SK-N-MC (cell line): Measurements from ENCODE around the gene PRICKLE2.

Source experiments
- DNase-seq: peaks from one replicate; pipeline ENCODE4 v3.0.0-alpha.2; 2011; ENCODE audit warnings: low read depth, low spot score
- H3K27ac ChIP-seq: fragments of 200-600 bp; sonication (generic); 2 replicates; pipeline ENCODE4 v1.5.1; 2016; ENCODE audit warnings: mixed run types
- H3K36me3 ChIP-seq: fragments of 200-600 bp; sonication (generic); 2 replicates; pipeline ENCODE4 v1.6.1; 2017; ENCODE audit warnings: antibody characterized with exemption, low read length, mixed read lengths; ENCODE audit not compliant: insufficient read depth
- H3K4me3 ChIP-seq: fragments of 200-600 bp; sonication (generic); 2 replicates; pipeline ENCODE4 v1.5.1; 2016
- H3K9ac ChIP-seq: fragments of 200-600 bp; sonication (generic); 2 replicates; pipeline ENCODE4 v1.8.0; 2017; ENCODE audit warnings: mixed run types, mixed read lengths; ENCODE audit not compliant: insufficient read length
- H3K9me3 ChIP-seq: fragments of 200-600 bp; sonication (generic); 2 replicates; pipeline ENCODE4 v1.6.1; 2017; ENCODE audit warnings: low read depth, mild to moderate bottlenecking, antibody characterized with exemption, low read length, moderate library complexity, mixed read lengths
- EZH2 ChIP-seq: fragments of 200-600 bp; sonication (generic); IDR thresholded peaks from one replicate; pipeline ENCODE4 v1.6.1; 2017; ENCODE audit warnings: antibody characterized with exemption
- FOXP2 ChIP-seq: optimal IDR thresholded peaks from 2 replicates; pipeline ENCODE3; 2011; ENCODE audit warnings: mild to moderate bottlenecking, moderate library complexity; ENCODE audit not compliant: insufficient read depth; ENCODE audit errors: extremely low read length, control extremely low read depth
- POLR2AphosphoS5 ChIP-seq: IDR thresholded peaks from 2 replicates; pipeline ENCODE4 v1.6.1; 2012; ENCODE audit warnings: mild to moderate bottlenecking, low read depth, low read length, borderline replicate concordance

The PRICKLE2 gene

GRCh38 chr3:64086479-64087252 lies 138.6 kb downstream of the PRICKLE2 start:
- TF ChIP-seq POLR2AphosphoS5 (no peak), FOXP2 (no peak), EZH2 (no peak)
- H3K36me3 ChIP-seq = no peaks in the 10 kb centered on the region

GRCh38 chr3:64084640-64085039 lies 140.6 kb downstream of the PRICKLE2 start:
- Histone ChIP-seq H3K9me3 (no peaks in the 10 kb centered on the region), H3K4me3 (no peak overlapping the region), H3K36me3 (no peaks in the 10 kb centered on the region), H3K27ac (no peak overlapping the region), H3K9ac (no peak overlapping the region)
- TF ChIP-seq POLR2AphosphoS5 (no peak), FOXP2 (no peak), EZH2 (no peak)
- DNase-seq = no peak

More at GRCh38 chr3:64086479-64087252, 138.6 kb downstream of the PRICKLE2 start:
- Histone ChIP-seq H3K9ac (no peak overlapping the region), H3K9me3 (no peaks in the 10 kb centered on the region), H3K4me3 (no peak overlapping the region), H3K27ac (no peak overlapping the region)
- no peak for DNase-seq

- H3K36me3 ChIP-seq = no peaks in the 10 kb centered on the region
- DNase-seq = no peak
- no peak overlapping the region for H3K27ac ChIP-seq
- H3K9ac ChIP-seq = no peak overlapping the region
- H3K4me3 ChIP-seq = no peak overlapping the region
- TF ChIP-seq FOXP2 (no peak), EZH2 (no peak), POLR2AphosphoS5 (no peak)
- H3K9me3 ChIP-seq = no peaks in the 10 kb centered on the region
Measured at GRCh38 chr3:64083575-64083974, 141.7 kb downstream of the PRICKLE2 start.

GRCh38 chr3:64082961-64083541 lies 142.2 kb downstream of the PRICKLE2 start:
- Histone ChIP-seq H3K9ac (no peak overlapping the region), H3K4me3 (no peak overlapping the region), H3K36me3 (no peaks in the 10 kb centered on the region), H3K9me3 (no peaks in the 10 kb centered on the region), H3K27ac (no peak overlapping the region)
- TF ChIP-seq POLR2AphosphoS5 (no peak), FOXP2 (no peak), EZH2 (no peak)
- no peak for DNase-seq

GRCh38 chr3:64082411-64082810 lies 142.9 kb downstream of the PRICKLE2 start:
- H3K9ac ChIP-seq = no peak overlapping the region
- no peaks in the 10 kb centered on the region for H3K36me3 ChIP-seq
- no peak overlapping the region for H3K4me3 ChIP-seq
- no peaks in the 10 kb centered on the region for H3K9me3 ChIP-seq
- TF ChIP-seq FOXP2 = no peak
- no peak for TF ChIP-seq EZH2
- no peak for TF ChIP-seq POLR2AphosphoS5
- no peak for DNase-seq
- H3K27ac ChIP-seq = no peak overlapping the region

GRCh38 chr3:64081235-64081630 lies 144.0 kb downstream of the PRICKLE2 start:
- no peaks in the 10 kb centered on the region for H3K36me3 ChIP-seq
- no peaks in the 10 kb centered on the region for H3K9me3 ChIP-seq
- DNase-seq = no peak
- H3K27ac ChIP-seq = no peak overlapping the region
- no peak overlapping the region for H3K4me3 ChIP-seq
- TF ChIP-seq FOXP2 = no peak
- no peak for TF ChIP-seq EZH2
- no peak for TF ChIP-seq POLR2AphosphoS5
- no peak overlapping the region for H3K9ac ChIP-seq

- DNase-seq = no peak
- Histone ChIP-seq H3K36me3 (no peaks in the 10 kb centered on the region), H3K9ac (no peak overlapping the region), H3K27ac (no peak overlapping the region), H3K4me3 (no peak overlapping the region), H3K9me3 (no peaks in the 10 kb centered on the region)
- no peak for TF ChIP-seq POLR2AphosphoS5
- TF ChIP-seq FOXP2 = no peak
- no peak for TF ChIP-seq EZH2
Measured at GRCh38 chr3:64080616-64081234, 144.5 kb downstream of the PRICKLE2 start.

GRCh38 chr3:64079369-64080150 lies 145.7 kb downstream of the PRICKLE2 start:
- no peak for DNase-seq
- Histone ChIP-seq H3K9me3 (no peaks in the 10 kb centered on the region), H3K27ac (no peak overlapping the region), H3K36me3 (no peaks in the 10 kb centered on the region), H3K4me3 (no peak overlapping the region), H3K9ac (no peak overlapping the region)
- TF ChIP-seq FOXP2 = no peak
- no peak for TF ChIP-seq EZH2
- TF ChIP-seq POLR2AphosphoS5 = no peak
